ENCODE measurements around the gene PARD3. TPM values are rescaled to one million over a fixed set of nuclear protein-coding genes. Genes with fewer than 3 reads are reported as not detected.

PARD3 gene
- polyA plus RNA-seq, 3 donors from 2014 or later, result 0.72 TPM; not detected in 2

- DNase-seq, result no peak
- H3K9me3 Mint-ChIP-seq, result no peaks in the 10 kb centered on the region
- no peak overlapping the region for H3K27ac Mint-ChIP-seq
- no peak overlapping the region for H3K4me3 Mint-ChIP-seq
- no peaks in the 10 kb centered on the region for H3K4me1 Mint-ChIP-seq
- no peaks in the 10 kb centered on the region for H3K36me3 Mint-ChIP-seq
- no peaks in the 10 kb centered on the region for H3K27me3 Mint-ChIP-seq (ENCODE audit: low read depth in 3 of 3)
These were observed 432.5 kb downstream of the PARD3 start for GRCh38 chr10:34382626-34383025.

- H3K9me3 Mint-ChIP-seq, result no peaks in the 10 kb centered on the region
- no peaks in the 10 kb centered on the region for H3K27me3 Mint-ChIP-seq (ENCODE audit: low read depth in 3 of 3)
- H3K27ac Mint-ChIP-seq, result no peak overlapping the region
- H3K36me3 Mint-ChIP-seq, result no peaks in the 10 kb centered on the region
- DNase-seq, result no peak
- H3K4me3 Mint-ChIP-seq, result no peak overlapping the region
- H3K4me1 Mint-ChIP-seq, result no peaks in the 10 kb centered on the region
These were observed 434.2 kb downstream of the PARD3 start for GRCh38 chr10:34380856-34381255.

GRCh38 chr10:34378297-34378696 lies 436.8 kb downstream of the PARD3 start:
- Mint-ChIP-seq H3K4me3 (no peak overlapping the region), H3K36me3 (no peaks in the 10 kb centered on the region), H3K4me1 (peaks cover 9 to 16% of the 10 kb centered on the region in 2 donors), H3K27ac (no peak overlapping the region), H3K9me3 (no peaks in the 10 kb centered on the region), H3K27me3 (ENCODE audit: low read depth in 3 of 3) (peaks cover 0 to 5% (median 3%) of the 10 kb centered on the region in 3 donors)
- no peak for DNase-seq

GRCh38 chr10:34377833-34378232 lies 437.3 kb downstream of the PARD3 start:
- Mint-ChIP-seq H3K27ac (no peak overlapping the region), H3K36me3 (no peaks in the 10 kb centered on the region)

GRCh38 chr10:34374356-34375045 lies 440.6 kb downstream of the PARD3 start:
- Mint-ChIP-seq H3K36me3 (no peaks in the 10 kb centered on the region), H3K4me3 (peak overlapping the region; percentile 5 to 71 (median 47)), H3K27me3 (ENCODE audit: low read depth in 3 of 3) (peaks cover 0 to 5% (median 5%) of the 10 kb centered on the region in 3 donors), H3K27ac (peak overlapping the region in 5 of 6 donors; percentile 53 to 75 (median 73)), H3K4me1 (peaks cover 13 to 27% of the 10 kb centered on the region in 2 donors), H3K9me3 (no peaks in the 10 kb centered on the region)
- no peak for DNase-seq

More at GRCh38 chr10:34377833-34378232, 437.3 kb downstream of the PARD3 start:
- H3K9me3 Mint-ChIP-seq, result no peaks in the 10 kb centered on the region
- DNase-seq, result no peak
- peaks cover 9 to 16% of the 10 kb centered on the region in 2 donors for H3K4me1 Mint-ChIP-seq
- no peak overlapping the region for H3K4me3 Mint-ChIP-seq
- H3K27me3 Mint-ChIP-seq (ENCODE audit: low read depth in 3 of 3), result peaks cover 0 to 5% (median 3%) of the 10 kb centered on the region in 3 donors

GRCh38 chr10:34373211-34373610 lies 441.9 kb downstream of the PARD3 start:
- Mint-ChIP-seq H3K9me3 (no peaks in the 10 kb centered on the region), H3K36me3 (no peaks in the 10 kb centered on the region), H3K27me3 (ENCODE audit: low read depth in 3 of 3) (peaks cover 0 to 5% (median 5%) of the 10 kb centered on the region in 3 donors), H3K27ac (no peak overlapping the region), H3K4me3 (no peak overlapping the region), H3K4me1 (peaks cover 13 to 30% of the 10 kb centered on the region in 2 donors)
- DNase-seq, result no peak

- Mint-ChIP-seq H3K36me3 (no peaks in the 10 kb centered on the region), H3K4me1 (peaks cover 13 to 30% of the 10 kb centered on the region in 2 donors), H3K9me3 (no peaks in the 10 kb centered on the region), H3K27ac (no peak overlapping the region), H3K27me3 (ENCODE audit: low read depth in 3 of 3) (peaks cover 0 to 5% (median 5%) of the 10 kb centered on the region in 3 donors), H3K4me3 (no peak overlapping the region)
- DNase-seq, result no peak
These were observed 442.6 kb downstream of the PARD3 start for GRCh38 chr10:34372509-34372908.

GRCh38 chr10:34370126-34370525 lies 445.0 kb downstream of the PARD3 start:
- H3K4me1 Mint-ChIP-seq, result peaks cover 12 to 23% of the 10 kb centered on the region in 2 donors
- H3K27me3 Mint-ChIP-seq (ENCODE audit: low read depth in 3 of 3), result peaks cover 0 to 5% (median 5%) of the 10 kb centered on the region in 3 donors
- H3K36me3 Mint-ChIP-seq, result no peaks in the 10 kb centered on the region
- no peak overlapping the region for H3K4me3 Mint-ChIP-seq
- no peak for DNase-seq
- no peak overlapping the region for H3K27ac Mint-ChIP-seq
- no peaks in the 10 kb centered on the region for H3K9me3 Mint-ChIP-seq

GRCh38 chr10:34369120-34369519 lies 446.0 kb downstream of the PARD3 start:
- H3K27me3 Mint-ChIP-seq (ENCODE audit: low read depth in 3 of 3), result peaks cover 0 to 3% (median 0%) of the 10 kb centered on the region in 3 donors
- H3K4me1 Mint-ChIP-seq, result peaks cover 4 to 15% of the 10 kb centered on the region in 2 donors
- H3K9me3 Mint-ChIP-seq, result no peaks in the 10 kb centered on the region
- no peak overlapping the region for H3K27ac Mint-ChIP-seq
- no peak overlapping the region for H3K4me3 Mint-ChIP-seq
- no peaks in the 10 kb centered on the region for H3K36me3 Mint-ChIP-seq
- DNase-seq, result no peak

- DNase-seq, result no peak
- H3K4me1 Mint-ChIP-seq, result peaks cover 0 to 2% of the 10 kb centered on the region in 2 donors
- no peak overlapping the region for H3K27ac Mint-ChIP-seq
- H3K9me3 Mint-ChIP-seq, result no peaks in the 10 kb centered on the region
- no peaks in the 10 kb centered on the region for H3K36me3 Mint-ChIP-seq
- H3K4me3 Mint-ChIP-seq, result no peak overlapping the region
- no peaks in the 10 kb centered on the region for H3K27me3 Mint-ChIP-seq (ENCODE audit: low read depth in 3 of 3)
These were observed 450.7 kb downstream of the PARD3 start for GRCh38 chr10:34364253-34365037.

- Mint-ChIP-seq H3K36me3 (no peaks in the 10 kb centered on the region), H3K27ac (no peak overlapping the region), H3K9me3 (no peaks in the 10 kb centered on the region), H3K4me3 (no peak overlapping the region), H3K4me1 (no peaks in the 10 kb centered on the region), H3K27me3 (ENCODE audit: low read depth in 3 of 3) (peaks cover 0 to 4% (median 0%) of the 10 kb centered on the region in 3 donors)
- DNase-seq, result no peak
These were observed 454.1 kb downstream of the PARD3 start for GRCh38 chr10:34360984-34361383.

GRCh38 chr10:34359435-34359813 lies 455.7 kb downstream of the PARD3 start:
- DNase-seq, result no peak
- H3K4me3 Mint-ChIP-seq, result no peak overlapping the region
- no peak overlapping the region for H3K27ac Mint-ChIP-seq
- H3K4me1 Mint-ChIP-seq, result no peaks in the 10 kb centered on the region
- H3K9me3 Mint-ChIP-seq, result no peaks in the 10 kb centered on the region
- peaks cover 0 to 4% (median 3%) of the 10 kb centered on the region in 3 donors for H3K27me3 Mint-ChIP-seq (ENCODE audit: low read depth in 3 of 3)
- H3K36me3 Mint-ChIP-seq, result no peaks in the 10 kb centered on the region

GRCh38 chr10:34358729-34359434 lies 456.2 kb downstream of the PARD3 start:
- H3K4me3 Mint-ChIP-seq, result no peak overlapping the region
- no peak overlapping the region for H3K27ac Mint-ChIP-seq
- peaks cover 0 to 4% (median 3%) of the 10 kb centered on the region in 3 donors for H3K27me3 Mint-ChIP-seq (ENCODE audit: low read depth in 3 of 3)
- H3K9me3 Mint-ChIP-seq, result no peaks in the 10 kb centered on the region
- no peak for DNase-seq
- H3K4me1 Mint-ChIP-seq, result no peaks in the 10 kb centered on the region
- no peaks in the 10 kb centered on the region for H3K36me3 Mint-ChIP-seq

- no peak for DNase-seq
- no peaks in the 10 kb centered on the region for H3K4me1 Mint-ChIP-seq
- no peak overlapping the region for H3K4me3 Mint-ChIP-seq
- H3K27me3 Mint-ChIP-seq (ENCODE audit: low read depth in 3 of 3), result peaks cover 0 to 5% (median 4%) of the 10 kb centered on the region in 3 donors
- H3K36me3 Mint-ChIP-seq, result no peaks in the 10 kb centered on the region
- peak overlapping the region in 1 of 6 donors; percentile 38 for H3K27ac Mint-ChIP-seq
- no peaks in the 10 kb centered on the region for H3K9me3 Mint-ChIP-seq
These were observed 458.6 kb downstream of the PARD3 start for GRCh38 chr10:34356463-34356862.
